Endothelial cell (in vitro differentiated cells): ENCODE results near the gene BTBD6. TPM values are rescaled to one million over a fixed set of nuclear protein-coding genes. Genes with fewer than 3 reads are reported as not detected.

Source experiments
- DNase-seq: peaks from one replicate; pipeline ENCODE4 v3.0.0; 2021; ENCODE audit warnings: low spot score
- H3K27ac Mint-ChIP-seq: one replicate; pipeline ENCODE4 v1.8.0; 2021; ENCODE audit warnings: mixed read lengths, inconsistent platforms; ENCODE audit not compliant: unreplicated experiment
- H3K27me3 Mint-ChIP-seq: one replicate; pipeline ENCODE4 v1.8.0; 2021; ENCODE audit warnings: mild to moderate bottlenecking, moderate library complexity, mixed read lengths, inconsistent platforms; ENCODE audit not compliant: unreplicated experiment
- H3K36me3 Mint-ChIP-seq: one replicate; pipeline ENCODE4 v1.8.0; 2021; ENCODE audit warnings: mild to moderate bottlenecking, low read depth, mixed read lengths, inconsistent platforms; ENCODE audit not compliant: unreplicated experiment
- H3K4me1 Mint-ChIP-seq: one replicate; pipeline ENCODE4 v1.8.0; 2021; ENCODE audit warnings: mild to moderate bottlenecking, mixed read lengths, inconsistent platforms; ENCODE audit not compliant: unreplicated experiment
- H3K4me3 Mint-ChIP-seq: one replicate; pipeline ENCODE4 v1.8.0; 2021; ENCODE audit warnings: mild to moderate bottlenecking, mixed read lengths, inconsistent platforms; ENCODE audit not compliant: unreplicated experiment
- H3K9me3 Mint-ChIP-seq: one replicate; pipeline ENCODE4 v1.8.0; 2021; ENCODE audit warnings: mixed read lengths, inconsistent platforms; ENCODE audit not compliant: unreplicated experiment
- CTCF ChIP-seq: fragments of 200-600 bp; sonication (generic); IDR thresholded peaks from one replicate; pipeline ENCODE4 v1.5.0; 2021; ENCODE audit warnings: antibody characterized with exemption; ENCODE audit not compliant: unreplicated experiment
- total RNA-seq: library from RNA; stranded (reverse); fragmentation: NEBNext Ultra II Directional; extraction: Animal tissue kit (Norgen Biotek cat#: 25700); gene quantifications from one replicate; pipeline ENCODE4 v1.2.1, GENCODE V29; 2021; ENCODE audit not compliant: unreplicated experiment

Gene BTBD6
- total RNA-seq, 1 donor from 2014 or later, result 45.1 TPM

GRCh38 chr14:105269405-105269804 is 21.1 kb downstream of the BTBD6 start:
- Mint-ChIP-seq H3K4me1 (no peaks in the 10 kb centered on the region), H3K27me3 (peaks cover 8% of the 10 kb centered on the region), H3K27ac (no peak overlapping the region), H3K36me3 (peaks cover 19% of the 10 kb centered on the region), H3K4me3 (no peak overlapping the region), H3K9me3 (no peaks in the 10 kb centered on the region)
- TF ChIP-seq CTCF, result no peak
- DNase-seq, result no peak

- no peak for TF ChIP-seq CTCF
- Mint-ChIP-seq H3K36me3 (peaks cover 16% of the 10 kb centered on the region), H3K4me3 (no peak overlapping the region), H3K27me3 (peaks cover 8% of the 10 kb centered on the region), H3K27ac (no peak overlapping the region), H3K4me1 (no peaks in the 10 kb centered on the region), H3K9me3 (no peaks in the 10 kb centered on the region)
- no peak for DNase-seq
These were observed 23.0 kb downstream of the BTBD6 start for GRCh38 chr14:105271224-105271890.

- H3K4me1 Mint-ChIP-seq, result no peaks in the 10 kb centered on the region
- DNase-seq, result no peak
- H3K9me3 Mint-ChIP-seq, result no peaks in the 10 kb centered on the region
- peaks cover 6% of the 10 kb centered on the region for H3K27me3 Mint-ChIP-seq
- peak overlapping the region; percentile 48 for H3K27ac Mint-ChIP-seq
- H3K4me3 Mint-ChIP-seq, result no peak overlapping the region
- TF ChIP-seq CTCF, result no peak
- peaks cover 5% of the 10 kb centered on the region for H3K36me3 Mint-ChIP-seq
These were observed 24.3 kb downstream of the BTBD6 start for GRCh38 chr14:105272623-105273022.

- DNase-seq, result no peak
- Mint-ChIP-seq H3K27me3 (peaks cover 6% of the 10 kb centered on the region), H3K9me3 (no peaks in the 10 kb centered on the region), H3K4me1 (no peaks in the 10 kb centered on the region), H3K36me3 (peaks cover 5% of the 10 kb centered on the region), H3K27ac (peak overlapping the region; percentile 48), H3K4me3 (no peak overlapping the region)
- no peak for TF ChIP-seq CTCF
These were observed 24.7 kb downstream of the BTBD6 start for GRCh38 chr14:105273062-105273461.

GRCh38 chr14:105274637-105275036 is 26.3 kb downstream of the BTBD6 start:
- TF ChIP-seq CTCF, result no peak
- Mint-ChIP-seq H3K4me3 (no peak overlapping the region), H3K27ac (no peak overlapping the region), H3K27me3 (peaks cover 1% of the 10 kb centered on the region), H3K4me1 (no peaks in the 10 kb centered on the region), H3K9me3 (no peaks in the 10 kb centered on the region), H3K36me3 (peaks cover 5% of the 10 kb centered on the region)
- DNase-seq, result no peak
